HEK293 (cell line): ENCODE measurements around the gene TADA1.

ENCODE experiments used
- KLF10 ChIP-seq: fragments of 450-650 bp; IDR thresholded peaks from 2 replicates; pipeline ENCODE4 v1.5.1; 2018; ENCODE audit warnings: missing biosample characterization, mild to moderate bottlenecking, missing genetic modification characterization
- ZBTB8A ChIP-seq: fragments of 450-650 bp; formaldehyde crosslinking; IDR thresholded peaks from 2 replicates; pipeline ENCODE4 v1.5.1; 2016; ENCODE audit warnings: missing biosample characterization, missing genetic modification characterization
- ZNF169 ChIP-seq: fragments of 450-650 bp; formaldehyde crosslinking; IDR thresholded peaks from 2 replicates; pipeline ENCODE4 v1.5.1; 2016; ENCODE audit warnings: missing biosample characterization, missing genetic modification characterization
- ZNF311 ChIP-seq: fragments of 450-650 bp; formaldehyde crosslinking; IDR thresholded peaks from 2 replicates; pipeline ENCODE4 v1.5.1; 2017; ENCODE audit warnings: missing biosample characterization, missing genetic modification characterization, borderline replicate concordance

DNA sequence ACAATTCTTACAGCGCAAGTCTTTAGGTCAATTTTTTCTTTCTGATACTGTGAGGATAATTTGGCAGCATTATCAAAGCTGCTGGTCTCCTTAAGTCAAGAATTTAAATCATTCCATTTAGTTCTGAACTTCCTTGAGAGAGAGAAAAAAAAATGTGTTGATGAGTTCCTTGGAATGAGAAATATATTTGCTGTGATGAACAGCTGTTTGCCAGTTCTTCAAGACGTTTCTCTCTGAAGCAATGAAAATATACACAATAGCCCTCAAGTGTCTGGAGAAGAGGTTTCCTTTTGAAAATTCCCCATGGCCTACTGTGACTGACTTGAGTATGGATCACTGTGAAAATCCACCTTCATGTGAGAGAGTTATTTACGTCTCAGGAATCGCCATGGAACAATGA lies 31.0 kb upstream of the TADA1 start:
- TF ChIP-seq ZBTB8A (tag by site-specific recombination) = no peak
- TF ChIP-seq ZNF169 (tag by site-specific recombination) = no peak
- no peak for TF ChIP-seq ZNF311 (tag by site-specific recombination)
- no peak for TF ChIP-seq KLF10 (tag by site-specific recombination)
